HCT116 (cell line): Measurements from ENCODE around the gene C1orf53. TPM values are rescaled to one million over a fixed set of nuclear protein-coding genes. Genes with fewer than 3 reads are reported as not detected.

Source experiments
- ATAC-seq: fragments of 200-7000 bp; cut with Tn5 transposase; 2 replicates; pipeline ENCODE4 v1.9.1; 2020; ENCODE audit warnings: mild to moderate bottlenecking, moderate library complexity
- BruUV-seq: library from RNA; stranded (reverse); fragments of 400-500 nt; replicated peaks from 2 replicates; lab custom pipeline; 2021; lab: Mats Ljungman, UMichigan
- CTCF ChIA-PET: fragments of 300-600 bp; sonication (Branson Sonifier 250); formaldehyde crosslinking; loops from one replicate; lab custom pipeline; 2021; ENCODE audit warnings: antibody characterized with exemption; lab: Charles Lee
- POLR2A ChIA-PET: fragments of 300-600, 350-600 bp; sonication (Branson Sonifier 250); formaldehyde crosslinking; loops from one replicate; lab custom pipeline; 2021; ENCODE audit warnings: antibody characterized with exemption; lab: Charles Lee
- RAD21 ChIA-PET, 2 experiments: fragments of 300-600 bp; sonication (Branson Sonifier 250); formaldehyde crosslinking; loops; one replicate each; lab custom pipeline; 2023; ENCODE audit warnings: low total read pairs in 2 of 2; ENCODE audit not compliant: uncharacterized antibody in 2 of 2, unreplicated experiment in 2 of 2, low non-redundant PET in 1 of 2; lab: Charles Lee
- DNase-seq: peaks from one replicate; pipeline ENCODE4 v3.0.0-alpha.2; 2010; ENCODE audit warnings: low read depth, low spot score
- H2AFZ ChIP-seq: fragments of 200-600 bp; shearing (Covaris generic), sonication (generic); 2 replicates; pipeline ENCODE4 v1.6.1; 2017; ENCODE audit warnings: low read depth, mixed run types, mixed read lengths, antibody characterized with exemption, low read length; ENCODE audit not compliant: poor library complexity, severe bottlenecking
- H3K27ac ChIP-seq: 2 replicates; pipeline ENCODE4 v1.5.1; 2012; ENCODE audit warnings: low read depth, low read length
- H3K27me3 ChIP-seq: fragments of 200-600 bp; sonication (generic); 2 replicates; pipeline ENCODE4 v1.6.1; 2016; ENCODE audit warnings: mixed run types, low read length, mixed read lengths; ENCODE audit not compliant: insufficient read depth
- H3K36me3 ChIP-seq, 2 experiments: fragments of 200-500 bp in 1 of 2; fragments of 200-600 bp in 1 of 2; sonication (Bioruptor generic) in 1 of 2; sonication (generic) in 1 of 2; 2 replicates each; pipeline versions ENCODE4 v1.5.1 to v1.6.1; 2014 to 2016; ENCODE audit warnings: low read length in 2 of 2, inconsistent platforms in 1 of 2, mixed read lengths in 1 of 2, mixed run types in 1 of 2; ENCODE audit not compliant: insufficient read depth in 2 of 2, control insufficient read depth in 1 of 2
- H3K4me1 ChIP-seq, 2 experiments: fragments of 200-600 bp in 1 of 2; sonication (generic) in 1 of 2; 2 replicates each; pipeline versions ENCODE4 v1.5.1 to v1.6.1; 2012 to 2017; ENCODE audit warnings: low read length in 2 of 2, inconsistent platforms in 1 of 2, mild to moderate bottlenecking in 1 of 2, mixed read lengths in 1 of 2, mixed run types in 1 of 2, moderate library complexity in 1 of 2; ENCODE audit not compliant: insufficient read depth in 2 of 2, control insufficient read depth in 1 of 2
- H3K4me2 ChIP-seq: fragments of 200-600 bp; sonication (generic); 2 replicates; pipeline ENCODE4 v1.6.1; 2017; ENCODE audit warnings: mixed run types, low read length, mixed read lengths
- H3K4me3 ChIP-seq, 2 experiments: fragments of 200-600 bp in 1 of 2; sonication (generic) in 1 of 2; replicated peaks in 1 of 2; 2 replicates each; pipeline ENCODE4 v1.5.1; 2011 to 2016; ENCODE audit warnings: low read length in 2 of 2, control low read depth in 1 of 2, low read depth in 1 of 2, mild to moderate bottlenecking in 1 of 2, mixed read lengths in 1 of 2, mixed run types in 1 of 2
- H3K79me2 ChIP-seq: fragments of 200-600 bp; sonication (generic); 2 replicates; pipeline ENCODE4 v1.6.1; 2017; ENCODE audit warnings: mild to moderate bottlenecking, mixed run types, low read length, moderate library complexity, mixed read lengths; ENCODE audit not compliant: insufficient read depth
- H3K9ac ChIP-seq: fragments of 200-600 bp; sonication (generic); 2 replicates; pipeline ENCODE4 v1.6.1; 2016; ENCODE audit warnings: low read length, mixed read lengths
- H3K9me2 ChIP-seq: fragments of 200-600 bp; sonication (generic), shearing (Covaris generic); 2 replicates; pipeline ENCODE4 v1.6.1; 2017; ENCODE audit warnings: mixed run types, mild to moderate bottlenecking, moderate library complexity; ENCODE audit not compliant: insufficient read depth
- H3K9me3 ChIP-seq, 2 experiments: fragments of 200-500 bp in 1 of 2; fragments of 200-600 bp in 1 of 2; sonication (Bioruptor generic) in 1 of 2; sonication (generic) in 1 of 2; 2 replicates each; pipeline ENCODE4 v1.6.1; 2014 to 2017; ENCODE audit warnings: low read length in 2 of 2, mixed read lengths in 2 of 2, inconsistent platforms in 1 of 2, low read depth in 1 of 2, mild to moderate bottlenecking in 1 of 2, mixed run types in 1 of 2, moderate library complexity in 1 of 2; ENCODE audit not compliant: control insufficient read depth in 1 of 2, insufficient read depth in 1 of 2
- H4K20me1 ChIP-seq: fragments of 200-600 bp; sonication (generic), shearing (Covaris generic); 2 replicates; pipeline ENCODE4 v1.6.1; 2017; ENCODE audit warnings: mixed run types, mild to moderate bottlenecking, moderate library complexity; ENCODE audit not compliant: insufficient read depth
- ATF3 ChIP-seq: IDR thresholded peaks from 2 replicates; pipeline ENCODE4 v1.6.1; 2012
- CBX3 ChIP-seq: IDR thresholded peaks from 2 replicates; pipeline ENCODE4 v1.6.1; 2012; ENCODE audit warnings: low read depth
- CEBPB ChIP-seq: IDR thresholded peaks from 2 replicates; pipeline ENCODE4 v1.6.1; 2012; ENCODE audit warnings: low read depth
- CTCF ChIP-seq, 3 experiments: fragments of 200-600 bp in 1 of 3; sonication (generic) in 1 of 3; IDR thresholded peaks in 2 of 3; conservative IDR thresholded peaks in 1 of 3; 2 replicates each; pipeline ENCODE4 v1.5.1; 2012 to 2017; ENCODE audit warnings: low read depth in 2 of 3, low read length in 2 of 3, antibody characterized with exemption in 1 of 3, borderline replicate concordance in 1 of 3, control low read depth in 1 of 3, mild to moderate bottlenecking in 1 of 3, mixed read lengths in 1 of 3, mixed run types in 1 of 3, moderate library complexity in 1 of 3; ENCODE audit not compliant: insufficient read depth in 1 of 3
- ELF1 ChIP-seq: IDR thresholded peaks from 2 replicates; pipeline ENCODE4 v1.6.1; 2012; ENCODE audit warnings: low read depth, borderline replicate concordance
- EZH2 ChIP-seq: fragments of 200-600 bp; sonication (generic); IDR thresholded peaks from 2 replicates; pipeline ENCODE4 v1.6.1; 2017; ENCODE audit warnings: antibody characterized with exemption, mixed run types
- POLR2A ChIP-seq: IDR thresholded peaks from 2 replicates; pipeline ENCODE4 v1.7.0; 2011; ENCODE audit warnings: borderline replicate concordance; ENCODE audit not compliant: insufficient read depth, insufficient read length; ENCODE audit errors: extremely low read depth
- POLR2AphosphoS5 ChIP-seq: IDR thresholded peaks from 2 replicates; pipeline ENCODE4 v1.6.1; 2011; ENCODE audit warnings: mild to moderate bottlenecking, low read depth, low read length, moderate library complexity
- RAD21 ChIP-seq: IDR thresholded peaks from 2 replicates; pipeline ENCODE4 v1.6.1; 2012; ENCODE audit warnings: low read depth, mild to moderate bottlenecking
- REST ChIP-seq: IDR thresholded peaks from 2 replicates; pipeline ENCODE4 v1.6.1; 2012; ENCODE audit warnings: low read depth
- SRF ChIP-seq: IDR thresholded peaks from 2 replicates; pipeline ENCODE4 v1.6.1; 2012; ENCODE audit warnings: low read depth
- TCF7L2 ChIP-seq: IDR thresholded peaks from 2 replicates; pipeline ENCODE4 v1.7.0; 2011; ENCODE audit warnings: borderline replicate concordance, inconsistent platforms; ENCODE audit not compliant: insufficient read depth, insufficient read length; ENCODE audit errors: extremely low read depth
- intact Hi-C: fragments of 100-400 bp; cut with micrococcal nuclease; formaldehyde crosslinking; loops from 2 replicates; pipeline ENCODE4 v1.10.0; 2022
- total RNA-seq: library from RNA; stranded (reverse); gene quantifications from one replicate; pipeline ENCODE4 v1.2.1, GENCODE V29; 2021; ENCODE audit not compliant: unreplicated experiment

Gene C1orf53
- total RNA-seq, 1 experiment from 2014 or later, result 4.2 TPM

- ChIA-PET POLR2A (no interaction called here), RAD21 (no interaction called here), CTCF (no interaction called here)
- intact Hi-C loops, result loop anchor here (10.0 kb wide), 2 partner anchors 537 to 757 kb away; no protein-coding TSS in a partner anchor
- TF ChIP-seq ELF1, result no peak
- no peak for TF ChIP-seq POLR2A
- TF ChIP-seq RAD21, result no peak
- TF ChIP-seq CBX3, result no peak
- Histone ChIP-seq H3K9me3 (no peaks in the 10 kb centered on the region), H3K9me2 (no peaks in the 10 kb centered on the region), H4K20me1 (no peaks in the 10 kb centered on the region), H2AFZ (no peak overlapping the region), H3K9ac (no peak overlapping the region), H3K4me1 (no peaks in the 10 kb centered on the region), H3K4me3 (no peak overlapping the region), H3K4me2 (no peak overlapping the region), H3K27ac (no peak overlapping the region), H3K36me3 (no peaks in the 10 kb centered on the region), H3K27me3 (no peaks in the 10 kb centered on the region), H3K79me2 (no peaks in the 10 kb centered on the region)
- no peak for DNase-seq
- no TSS peak for BruUV-seq
- ATAC-seq, result no peak
These were observed 25.7 kb downstream of the C1orf53 start for GRCh38 chr1:197927908-197928665.

GRCh38 chr1:197928849-197929336, 26.5 kb downstream of the C1orf53 start:
- no peak for ATAC-seq
- Histone ChIP-seq H4K20me1 (no peaks in the 10 kb centered on the region), H3K4me2 (no peak overlapping the region), H3K9me3 (no peaks in the 10 kb centered on the region), H2AFZ (no peak overlapping the region), H3K4me1 (no peaks in the 10 kb centered on the region), H3K9me2 (no peaks in the 10 kb centered on the region), H3K36me3 (no peaks in the 10 kb centered on the region), H3K27me3 (no peaks in the 10 kb centered on the region), H3K27ac (no peak overlapping the region), H3K4me3 (no peak overlapping the region), H3K79me2 (no peaks in the 10 kb centered on the region), H3K9ac (no peak overlapping the region)
- intact Hi-C loops, result loop anchor here (10.0 kb wide), 2 partner anchors 536 to 756 kb away; no protein-coding TSS in a partner anchor
- CTCF ChIA-PET, result no interaction called here
- RAD21 ChIA-PET, result interaction anchor here in 1 of 2 experiments (0.7 kb wide), 1 partner anchor 412 kb away, joined by 3 read pairs; no protein-coding TSS in a partner anchor
- no peak for DNase-seq
- POLR2A ChIA-PET, result no interaction called here
- BruUV-seq, result no TSS peak
- no peak for TF ChIP-seq TCF7L2
- TF ChIP-seq RAD21, result no peak
- TF ChIP-seq EZH2, result no peak
- TF ChIP-seq REST, result no peak
- TF ChIP-seq SRF, result no peak
- no peak for TF ChIP-seq CTCF (IDR thresholded peaks at IDR 0.05 in 2 of 3, conservative IDR thresholded peaks at IDR 0.05 in 1 of 3; ENCODE audit: borderline replicate concordance in 1 of 3, insufficient read depth in 1 of 3, low read depth in 2 of 3, low read length in 2 of 3)
- TF ChIP-seq ATF3, result no peak
- no peak for TF ChIP-seq POLR2AphosphoS5
- no peak for TF ChIP-seq CEBPB
